GM12878 (cell line): ENCODE data around the gene TRAF2. TPM values are rescaled to one million over a fixed set of nuclear protein-coding genes. Genes with fewer than 3 reads are reported as not detected.
A peak's percentile ranks its signal among the peaks of the same experiment; 100 is the strongest.

Source experiments
- CBFB ChIP-seq: IDR thresholded peaks from 2 replicates; pipeline ENCODE4 v1.6.1; 2016; ENCODE audit warnings: antibody characterized with exemption, low read depth
- CEBPB ChIP-seq, 2 experiments: fragments of 150-350 bp in 1 of 2; IDR thresholded peaks; 2 replicates each; pipeline ENCODE4 v1.6.1; 2012 to 2014; ENCODE audit warnings: low read depth in 2 of 2, low read length in 2 of 2, borderline replicate concordance in 1 of 2, inconsistent platforms in 1 of 2
- CHD1 ChIP-seq: IDR thresholded peaks from 2 replicates; pipeline ENCODE4 v1.6.1; 2012; ENCODE audit warnings: low read depth, low read length, improper control_type of control experiment
- ESRRA ChIP-seq: IDR thresholded peaks from 2 replicates; pipeline ENCODE4 v1.6.1; 2012; ENCODE audit warnings: mild to moderate bottlenecking, low read length, improper control_type of control experiment
- JUND ChIP-seq: IDR thresholded peaks from 2 replicates; pipeline ENCODE4 v1.6.1; 2012; ENCODE audit warnings: low read depth, mild to moderate bottlenecking, low read length, improper control_type of control experiment, moderate library complexity
- NR2C1 ChIP-seq: fragments of 450-650 bp; IDR thresholded peaks from 2 replicates; pipeline ENCODE4 v1.6.1; 2017; ENCODE audit warnings: antibody characterized with exemption, mild to moderate bottlenecking, moderate library complexity
- NRF1 ChIP-seq: conservative IDR thresholded peaks from 2 replicates; pipeline ENCODE4 v1.6.1; 2011; ENCODE audit warnings: mild to moderate bottlenecking, low read depth, low read length, improper control_type of control experiment
- SMAD5 ChIP-seq: IDR thresholded peaks from 2 replicates; pipeline ENCODE4 v1.6.1; 2016; ENCODE audit warnings: antibody characterized with exemption, low read depth
- SMARCA5 ChIP-seq: fragments of 450-650 bp; IDR thresholded peaks from 2 replicates; pipeline ENCODE4 v1.6.1; 2017; ENCODE audit warnings: mild to moderate bottlenecking
- SPI1 ChIP-seq: IDR thresholded peaks from 2 replicates; pipeline ENCODE4 v1.6.1; 2011; ENCODE audit warnings: low read depth, mild to moderate bottlenecking, low read length, moderate library complexity, borderline replicate concordance; ENCODE audit not compliant: insufficient read depth
- TAF1 ChIP-seq: IDR thresholded peaks from 2 replicates; pipeline ENCODE4 v1.6.1; 2011; ENCODE audit warnings: mild to moderate bottlenecking, low read depth, low read length, borderline replicate concordance
- ZNF24 ChIP-seq: fragments of 450-650 bp; IDR thresholded peaks from 2 replicates; pipeline ENCODE4 v1.6.1; 2017; ENCODE audit warnings: antibody characterized with exemption, mild to moderate bottlenecking
- polyA plus RNA-seq, 11 experiments: library from polyadenylated mRNA; depleted of rRNA in 4 of 11; unstranded in 6 of 11; stranded (reverse) in 5 of 11; fragments of >200 nt; fragmentation: Nextera tagmentation in 4 of 11; fragmentation: Illumina TruSeq in 1 of 11; extraction: Ambion mirVana in 4 of 11; extraction: Trizol in 1 of 11; gene quantifications; 1 replicate in 1 of 11; 2 replicates in 10 of 11; pipeline versions ENCODE4 v1.2.1 to v1.2.3, GENCODE V29; 2011 to 2016; ENCODE audit warnings: inconsistent platforms in 2 of 11, missing spikeins in 2 of 11, low read depth in 1 of 11
- total RNA-seq, 4 experiments: library from RNA; depleted of rRNA in 3 of 4; stranded (reverse); fragments of >200 nt in 3 of 4; fragmentation: Illumina TruSeq in 1 of 4; extraction: Trizol in 1 of 4; gene quantifications; 2 replicates each; pipeline versions ENCODE4 v1.2.1 to v1.2.3, GENCODE V29; 2013 to 2021
- TF ChIP-seq, protein P1 (sequence below): IDR thresholded peaks from 2 replicates; pipeline ENCODE4 v1.6.1; 2011; ENCODE audit warnings: mild to moderate bottlenecking, low read depth, low read length, moderate library complexity; ENCODE audit not compliant: insufficient replicate concordance
- TF ChIP-seq, protein P2 (sequence below): fragments of 450-650 bp; IDR thresholded peaks from 2 replicates; pipeline ENCODE4 v1.6.1; 2017; ENCODE audit warnings: antibody characterized with exemption, mild to moderate bottlenecking, moderate library complexity
- TF ChIP-seq, protein P3 (sequence below): IDR thresholded peaks from 2 replicates; pipeline ENCODE4 v1.6.1; 2011; ENCODE audit warnings: low read depth, mild to moderate bottlenecking, low read length, moderate library complexity, borderline replicate concordance; ENCODE audit errors: extremely low read depth
- TF ChIP-seq, protein P4 (sequence below): IDR thresholded peaks from 2 replicates; pipeline ENCODE4 v1.6.1; 2012; ENCODE audit warnings: low read length, inconsistent platforms
- TF ChIP-seq, protein P5 (sequence below): IDR thresholded peaks from 2 replicates; pipeline ENCODE4 v1.6.1; 2012; ENCODE audit warnings: low read depth, low read length, improper control_type of control experiment
- TF ChIP-seq, protein P6 (sequence below): fragments of 450-650 bp; formaldehyde crosslinking; IDR thresholded peaks from 2 replicates; pipeline ENCODE4 v1.5.0; 2022; ENCODE audit warnings: mild to moderate bottlenecking, missing genetic modification characterization

The TRAF2 gene
- total and polyA plus RNA-seq, 10 of the 15 experiments (the other 5 are each of a cell fraction or from before 2014, with no cell fraction given): 0.34 to 39.5 (median 18.7) TPM

DNA sequence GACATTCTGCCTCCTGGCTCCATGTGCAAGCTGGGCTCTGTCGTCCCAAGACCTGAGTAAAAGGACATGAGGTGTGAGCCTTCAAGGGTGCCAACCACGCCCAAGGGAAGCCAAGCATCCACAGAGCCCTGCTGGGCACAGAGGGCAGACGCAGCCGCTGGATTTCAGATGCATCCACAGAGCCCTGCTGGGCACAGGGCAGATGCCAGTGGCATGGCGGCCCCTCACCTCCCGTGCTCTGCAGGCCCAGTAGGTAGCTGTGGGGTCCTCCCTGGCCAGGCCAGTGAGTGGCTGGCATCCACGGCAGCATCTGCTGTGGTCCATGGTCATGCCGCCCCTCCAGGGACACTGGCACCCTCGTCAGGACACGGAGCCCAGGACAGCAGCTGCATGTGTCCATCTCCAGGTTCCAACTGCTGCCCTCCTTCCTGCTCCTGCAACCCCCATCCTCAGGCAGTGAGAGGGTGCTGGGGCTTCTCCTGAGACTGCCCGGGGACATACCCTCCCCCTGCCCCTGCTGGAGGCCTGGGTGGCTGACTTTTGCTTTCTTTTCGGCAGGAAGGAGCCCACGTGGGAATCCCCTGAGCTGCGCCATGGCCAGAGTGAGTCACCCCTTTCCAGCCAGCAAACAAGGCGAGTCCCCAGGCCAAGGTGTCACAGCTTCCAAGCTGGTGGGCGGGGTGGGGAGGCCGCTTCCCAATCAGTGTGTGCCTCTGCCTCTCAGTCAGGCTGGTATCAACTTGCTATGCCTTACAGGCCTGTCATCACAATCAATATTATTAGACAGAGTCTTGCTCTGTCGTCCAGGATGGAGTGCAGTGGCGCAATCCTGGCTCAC, 4.0 kb upstream of the TRAF2 start (continued):
- TF ChIP-seq CEBPB (IDR thresholded peaks at IDR 0.05; ENCODE audit: borderline replicate concordance in 1 of 2, low read depth in 2 of 2, low read length in 2 of 2) (no peak), CBFB (no peak), ESRRA (no peak), SMAD5 (no peak), CHD1 (no peak), SMARCA5 (0 out of 2 replicates have a peak, but pooled peaks have one; percentile 57), ZNF24 (no peak), JUND (peak; percentile 79; the same call in 1 of the 2 replicates), SPI1 (no peak), NRF1 (0 out of 2 replicates have a peak, but pooled peaks have one; percentile 13), TAF1 (no peak), NR2C1 (no peak)
- TF ChIP-seq, protein P1, sequence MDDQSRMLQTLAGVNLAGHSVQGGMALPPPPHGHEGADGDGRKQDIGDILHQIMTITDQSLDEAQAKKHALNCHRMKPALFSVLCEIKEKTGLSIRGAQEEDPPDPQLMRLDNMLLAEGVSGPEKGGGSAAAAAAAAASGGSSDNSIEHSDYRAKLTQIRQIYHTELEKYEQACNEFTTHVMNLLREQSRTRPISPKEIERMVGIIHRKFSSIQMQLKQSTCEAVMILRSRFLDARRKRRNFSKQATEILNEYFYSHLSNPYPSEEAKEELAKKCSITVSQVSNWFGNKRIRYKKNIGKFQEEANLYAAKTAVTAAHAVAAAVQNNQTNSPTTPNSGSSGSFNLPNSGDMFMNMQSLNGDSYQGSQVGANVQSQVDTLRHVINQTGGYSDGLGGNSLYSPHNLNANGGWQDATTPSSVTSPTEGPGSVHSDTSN: peak; percentile 8
- TF ChIP-seq, protein P2, sequence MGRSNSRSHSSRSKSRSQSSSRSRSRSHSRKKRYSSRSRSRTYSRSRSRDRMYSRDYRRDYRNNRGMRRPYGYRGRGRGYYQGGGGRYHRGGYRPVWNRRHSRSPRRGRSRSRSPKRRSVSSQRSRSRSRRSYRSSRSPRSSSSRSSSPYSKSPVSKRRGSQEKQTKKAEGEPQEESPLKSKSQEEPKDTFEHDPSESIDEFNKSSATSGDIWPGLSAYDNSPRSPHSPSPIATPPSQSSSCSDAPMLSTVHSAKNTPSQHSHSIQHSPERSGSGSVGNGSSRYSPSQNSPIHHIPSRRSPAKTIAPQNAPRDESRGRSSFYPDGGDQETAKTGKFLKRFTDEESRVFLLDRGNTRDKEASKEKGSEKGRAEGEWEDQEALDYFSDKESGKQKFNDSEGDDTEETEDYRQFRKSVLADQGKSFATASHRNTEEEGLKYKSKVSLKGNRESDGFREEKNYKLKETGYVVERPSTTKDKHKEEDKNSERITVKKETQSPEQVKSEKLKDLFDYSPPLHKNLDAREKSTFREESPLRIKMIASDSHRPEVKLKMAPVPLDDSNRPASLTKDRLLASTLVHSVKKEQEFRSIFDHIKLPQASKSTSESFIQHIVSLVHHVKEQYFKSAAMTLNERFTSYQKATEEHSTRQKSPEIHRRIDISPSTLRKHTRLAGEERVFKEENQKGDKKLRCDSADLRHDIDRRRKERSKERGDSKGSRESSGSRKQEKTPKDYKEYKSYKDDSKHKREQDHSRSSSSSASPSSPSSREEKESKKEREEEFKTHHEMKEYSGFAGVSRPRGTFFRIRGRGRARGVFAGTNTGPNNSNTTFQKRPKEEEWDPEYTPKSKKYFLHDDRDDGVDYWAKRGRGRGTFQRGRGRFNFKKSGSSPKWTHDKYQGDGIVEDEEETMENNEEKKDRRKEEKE: no peak
- TF ChIP-seq, protein P3, sequence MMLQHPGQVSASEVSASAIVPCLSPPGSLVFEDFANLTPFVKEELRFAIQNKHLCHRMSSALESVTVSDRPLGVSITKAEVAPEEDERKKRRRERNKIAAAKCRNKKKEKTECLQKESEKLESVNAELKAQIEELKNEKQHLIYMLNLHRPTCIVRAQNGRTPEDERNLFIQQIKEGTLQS: no peak
- TF ChIP-seq, protein P4, sequence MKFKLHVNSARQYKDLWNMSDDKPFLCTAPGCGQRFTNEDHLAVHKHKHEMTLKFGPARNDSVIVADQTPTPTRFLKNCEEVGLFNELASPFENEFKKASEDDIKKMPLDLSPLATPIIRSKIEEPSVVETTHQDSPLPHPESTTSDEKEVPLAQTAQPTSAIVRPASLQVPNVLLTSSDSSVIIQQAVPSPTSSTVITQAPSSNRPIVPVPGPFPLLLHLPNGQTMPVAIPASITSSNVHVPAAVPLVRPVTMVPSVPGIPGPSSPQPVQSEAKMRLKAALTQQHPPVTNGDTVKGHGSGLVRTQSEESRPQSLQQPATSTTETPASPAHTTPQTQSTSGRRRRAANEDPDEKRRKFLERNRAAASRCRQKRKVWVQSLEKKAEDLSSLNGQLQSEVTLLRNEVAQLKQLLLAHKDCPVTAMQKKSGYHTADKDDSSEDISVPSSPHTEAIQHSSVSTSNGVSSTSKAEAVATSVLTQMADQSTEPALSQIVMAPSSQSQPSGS: no peak
- TF ChIP-seq, protein P5, sequence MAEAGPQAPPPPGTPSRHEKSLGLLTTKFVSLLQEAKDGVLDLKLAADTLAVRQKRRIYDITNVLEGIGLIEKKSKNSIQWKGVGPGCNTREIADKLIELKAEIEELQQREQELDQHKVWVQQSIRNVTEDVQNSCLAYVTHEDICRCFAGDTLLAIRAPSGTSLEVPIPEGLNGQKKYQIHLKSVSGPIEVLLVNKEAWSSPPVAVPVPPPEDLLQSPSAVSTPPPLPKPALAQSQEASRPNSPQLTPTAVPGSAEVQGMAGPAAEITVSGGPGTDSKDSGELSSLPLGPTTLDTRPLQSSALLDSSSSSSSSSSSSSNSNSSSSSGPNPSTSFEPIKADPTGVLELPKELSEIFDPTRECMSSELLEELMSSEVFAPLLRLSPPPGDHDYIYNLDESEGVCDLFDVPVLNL: no peak
- TF ChIP-seq, protein P6, sequence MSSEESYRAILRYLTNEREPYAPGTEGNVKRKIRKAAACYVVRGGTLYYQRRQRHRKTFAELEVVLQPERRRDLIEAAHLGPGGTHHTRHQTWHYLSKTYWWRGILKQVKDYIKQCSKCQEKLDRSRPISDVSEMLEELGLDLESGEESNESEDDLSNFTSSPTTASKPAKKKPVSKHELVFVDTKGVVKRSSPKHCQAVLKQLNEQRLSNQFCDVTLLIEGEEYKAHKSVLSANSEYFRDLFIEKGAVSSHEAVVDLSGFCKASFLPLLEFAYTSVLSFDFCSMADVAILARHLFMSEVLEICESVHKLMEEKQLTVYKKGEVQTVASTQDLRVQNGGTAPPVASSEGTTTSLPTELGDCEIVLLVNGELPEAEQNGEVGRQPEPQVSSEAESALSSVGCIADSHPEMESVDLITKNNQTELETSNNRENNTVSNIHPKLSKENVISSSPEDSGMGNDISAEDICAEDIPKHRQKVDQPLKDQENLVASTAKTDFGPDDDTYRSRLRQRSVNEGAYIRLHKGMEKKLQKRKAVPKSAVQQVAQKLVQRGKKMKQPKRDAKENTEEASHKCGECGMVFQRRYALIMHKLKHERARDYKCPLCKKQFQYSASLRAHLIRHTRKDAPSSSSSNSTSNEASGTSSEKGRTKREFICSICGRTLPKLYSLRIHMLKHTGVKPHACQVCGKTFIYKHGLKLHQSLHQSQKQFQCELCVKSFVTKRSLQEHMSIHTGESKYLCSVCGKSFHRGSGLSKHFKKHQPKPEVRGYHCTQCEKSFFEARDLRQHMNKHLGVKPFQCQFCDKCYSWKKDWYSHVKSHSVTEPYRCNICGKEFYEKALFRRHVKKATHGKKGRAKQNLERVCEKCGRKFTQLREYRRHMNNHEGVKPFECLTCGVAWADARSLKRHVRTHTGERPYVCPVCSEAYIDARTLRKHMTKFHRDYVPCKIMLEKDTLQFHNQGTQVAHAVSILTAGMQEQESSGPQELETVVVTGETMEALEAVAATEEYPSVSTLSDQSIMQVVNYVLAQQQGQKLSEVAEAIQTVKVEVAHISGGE (CRISPR knock-in tag): no peak
